Psoas muscle (tissue), 8 donors: ENCODE data around the gene PARVB. TPM values are rescaled to one million over a fixed set of nuclear protein-coding genes. Genes with fewer than 3 reads are reported as not detected.
"Not testable (repeated sequence)": the region's sequence is repeated elsewhere in the genome, so short reads cannot be mapped to it uniquely, and the experiment has no call there.

Experiments used
- ATAC-seq, 4 donors: fragments of 200-7000 bp; cut with Tn5 transposase; one replicate each; pipeline ENCODE4 v1.9.1; 2020; ENCODE audit warnings: moderate library complexity in 3 of 4, mild to moderate bottlenecking in 2 of 4
- DNase-seq, 2 donors: peaks; one replicate each; pipeline ENCODE4 v3.0.0-alpha.2; 2020
- H3K27ac ChIP-seq: fragments of 200-600 bp; one replicate; pipeline ENCODE4 v1.8.0; 2022
- H3K27me3 ChIP-seq, 3 donors: fragments of 200-600 bp in 1 of 3; one replicate each; pipeline versions ENCODE4 v1.6.1 to v1.8.0; 2013 to 2022; ENCODE audit warnings: low read length in 2 of 3, mild to moderate bottlenecking in 2 of 3, moderate library complexity in 1 of 3; ENCODE audit not compliant: insufficient read depth in 3 of 3
- H3K36me3 ChIP-seq, 2 donors: fragments of 200-600 bp in 1 of 2; one replicate each; pipeline versions ENCODE4 v1.6.1 to v1.8.0; 2013 to 2022; ENCODE audit warnings: low read depth in 1 of 2, mild to moderate bottlenecking in 1 of 2, moderate library complexity in 1 of 2; ENCODE audit not compliant: insufficient read depth in 1 of 2
- H3K4me1 ChIP-seq: fragments of 200-600 bp; one replicate; pipeline ENCODE4 v1.8.0; 2022
- H3K4me3 ChIP-seq: fragments of 200-600 bp; one replicate; pipeline ENCODE4 v1.8.0; 2022; ENCODE audit warnings: mild to moderate bottlenecking
- H3K9me3 ChIP-seq: fragments of 200-600 bp; one replicate; pipeline ENCODE4 v1.8.0; 2022
- WGBS, 3 donors: extraction: QIAGEN DNeasy Blood & Tissue Kit; methylation state at CpG; one replicate each; pipeline versions ENCODE4 v1.1.6 to v1.1.7; 2013; 5-methylcytosine and 5-hydroxymethylcytosine counted together
- intact Hi-C, 2 donors: fragments of 100-400 bp; cut with DNase I; formaldehyde crosslinking; loops; one replicate each; pipeline versions ENCODE4 v1.11.0 to v1.14.2; 2022
- polyA plus RNA-seq, 3 donors: library from polyadenylated mRNA; stranded (reverse); fragments of 200-250 nt; gene quantifications; one replicate each; pipeline ENCODE4 v1.2.3, GENCODE V29; 2013
- total RNA-seq, 4 donors: library from RNA; stranded (reverse); fragmentation: NEBNext Ultra II Directional in 2 of 4; extraction: Animal tissue kit (Norgen Biotek cat#: 25700) in 2 of 4; gene quantifications; one replicate each; pipeline versions ENCODE4 v1.2.1 to v1.2.4, GENCODE V29; 2021 to 2023
- TF ChIP-seq, protein P1 (sequence below): fragments of 200-600 bp; IDR thresholded peaks from one replicate; pipeline ENCODE4 v1.8.0; 2022; ENCODE audit warnings: antibody characterized with exemption
- donor health status: healthy with polysubstance abuse.
- donor health status: DM: no; HTN: no; CAD: no; lungs with moderate emphysema.
- donor health status: Bipolar disorder and iron deficiency.
- donor health status: healthy.
- donor health status: DM: yes; HTN: yes; CAD: no.
- donor health status: DM: no; HTN: no; CAD: no.
- donor health status: DM: no; HTN: no; CAD: no.
- donor health status: DM: yes; HTN: yes; CAD: no.

PARVB gene
- total and polyA plus RNA-seq, 7 donors = 84.5 to 172 (median 103) TPM

DNA sequence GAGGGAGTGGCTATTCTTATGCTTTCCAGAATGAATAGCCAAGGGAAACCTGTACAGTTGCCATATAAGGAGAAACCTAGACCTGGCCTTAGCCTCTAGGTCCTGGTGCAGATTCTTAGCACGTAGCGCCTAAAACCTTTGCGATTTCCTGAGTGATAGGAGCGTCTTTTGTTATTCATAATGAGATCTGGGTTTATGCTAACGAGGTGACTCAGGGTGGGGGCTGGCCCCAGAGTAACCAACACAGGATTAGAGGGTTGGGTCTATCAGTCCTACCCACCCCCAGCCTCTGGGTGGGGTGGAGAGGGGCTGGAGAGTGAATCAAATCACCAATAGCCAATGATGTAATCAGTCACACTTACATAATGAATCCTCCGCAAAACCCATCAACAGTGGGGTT is 83.2 kb downstream of the PARVB start:
- DNase-seq = no peak
- no peak for ATAC-seq
- WGBS, 3 donors = 83 to 87% (median 86%) methylated on average over 6 of the region's 6 CpGs
- peaks cover 20% of the 10 kb centered on the region for H3K4me1 ChIP-seq
- peaks cover 0 to 27% of the 10 kb centered on the region in 2 donors for H3K36me3 ChIP-seq
- TF ChIP-seq, protein P1, sequence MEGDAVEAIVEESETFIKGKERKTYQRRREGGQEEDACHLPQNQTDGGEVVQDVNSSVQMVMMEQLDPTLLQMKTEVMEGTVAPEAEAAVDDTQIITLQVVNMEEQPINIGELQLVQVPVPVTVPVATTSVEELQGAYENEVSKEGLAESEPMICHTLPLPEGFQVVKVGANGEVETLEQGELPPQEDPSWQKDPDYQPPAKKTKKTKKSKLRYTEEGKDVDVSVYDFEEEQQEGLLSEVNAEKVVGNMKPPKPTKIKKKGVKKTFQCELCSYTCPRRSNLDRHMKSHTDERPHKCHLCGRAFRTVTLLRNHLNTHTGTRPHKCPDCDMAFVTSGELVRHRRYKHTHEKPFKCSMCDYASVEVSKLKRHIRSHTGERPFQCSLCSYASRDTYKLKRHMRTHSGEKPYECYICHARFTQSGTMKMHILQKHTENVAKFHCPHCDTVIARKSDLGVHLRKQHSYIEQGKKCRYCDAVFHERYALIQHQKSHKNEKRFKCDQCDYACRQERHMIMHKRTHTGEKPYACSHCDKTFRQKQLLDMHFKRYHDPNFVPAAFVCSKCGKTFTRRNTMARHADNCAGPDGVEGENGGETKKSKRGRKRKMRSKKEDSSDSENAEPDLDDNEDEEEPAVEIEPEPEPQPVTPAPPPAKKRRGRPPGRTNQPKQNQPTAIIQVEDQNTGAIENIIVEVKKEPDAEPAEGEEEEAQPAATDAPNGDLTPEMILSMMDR = no peak
- no peak overlapping the region for H3K4me3 ChIP-seq
- intact Hi-C loops = loop anchor here in 1 of 2 donors (10.0 kb wide), 1 partner anchor 517 kb away; no protein-coding TSS in a partner anchor
- no peak overlapping the region for H3K27ac ChIP-seq
- no peaks in the 10 kb centered on the region for H3K9me3 ChIP-seq
- no peaks in the 10 kb centered on the region for H3K27me3 ChIP-seq

DNA sequence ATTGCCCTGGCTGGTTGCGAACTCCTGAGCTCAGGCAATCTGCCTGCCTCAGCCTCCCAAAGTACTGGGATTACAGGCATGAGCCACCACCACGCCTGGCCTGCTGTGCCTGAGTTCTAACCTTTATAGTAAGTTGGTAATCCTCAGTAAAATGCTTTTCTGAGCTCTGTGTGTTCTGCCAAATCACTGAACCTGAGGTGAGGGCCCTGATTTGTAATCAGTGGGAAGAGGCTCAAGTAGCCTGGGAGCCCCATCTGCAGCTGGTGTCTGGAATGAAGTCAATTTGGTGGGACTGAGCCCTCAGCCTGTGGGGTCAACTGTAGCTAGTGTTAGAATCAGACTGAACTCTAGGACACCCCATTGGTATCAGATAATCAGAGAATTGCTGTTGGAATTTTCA is 84.0 kb downstream of the PARVB start:
- H3K9me3 ChIP-seq = no peaks in the 10 kb centered on the region
- DNase-seq (no peak), ATAC-seq (peak in 1 of 4 donors; percentile 41)
- TF ChIP-seq, protein P1 = no peak
- intact Hi-C loops = loop anchor here in 1 of 2 donors (10.0 kb wide), 1 partner anchor 517 kb away; no protein-coding TSS in a partner anchor
- H3K27ac ChIP-seq = no peak overlapping the region
- peaks cover 0 to 20% of the 10 kb centered on the region in 2 donors for H3K36me3 ChIP-seq
- 48 to 96% (median 68%) methylated on average over 2 of the region's 2 CpGs for WGBS, 3 donors
- H3K4me3 ChIP-seq = no peak overlapping the region
- peaks cover 22% of the 10 kb centered on the region for H3K4me1 ChIP-seq
- H3K27me3 ChIP-seq = no peaks in the 10 kb centered on the region

DNA sequence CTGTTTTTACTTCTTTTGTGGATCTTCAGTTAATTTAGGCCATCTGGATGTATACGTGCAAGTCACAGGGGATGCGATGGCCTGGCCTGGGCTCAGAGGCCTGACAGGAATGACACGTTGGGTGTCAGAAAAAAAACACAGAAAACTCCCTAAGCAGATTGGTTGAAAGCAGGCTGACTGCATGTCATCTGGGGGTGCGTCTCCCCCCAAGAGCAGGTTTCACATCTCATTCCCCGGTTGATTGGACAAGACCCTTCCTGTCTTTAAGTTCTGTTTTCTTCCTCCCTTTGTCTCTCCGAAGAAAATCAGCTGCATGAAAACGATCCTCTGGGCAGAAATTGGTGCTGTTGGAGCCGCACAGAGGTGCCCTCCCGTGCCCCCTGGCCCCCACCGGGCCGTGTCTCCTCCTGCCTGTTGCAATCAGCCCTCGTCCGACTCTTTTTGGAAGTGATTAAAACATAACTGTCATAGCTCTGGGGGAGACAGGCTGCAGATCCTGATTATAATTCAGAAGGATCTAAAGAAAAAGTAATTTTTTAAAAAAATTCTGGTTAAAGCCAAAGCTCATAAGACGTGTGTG is 84.8 kb downstream of the PARVB start:
- intact Hi-C loops = loop anchor here in 1 of 2 donors (10.0 kb wide), 1 partner anchor 516 kb away; no protein-coding TSS in a partner anchor
- peaks cover 22% of the 10 kb centered on the region for H3K4me1 ChIP-seq
- no peaks in the 10 kb centered on the region for H3K27me3 ChIP-seq
- DNase-seq (peak in 1 of 2 donors; percentile 32), ATAC-seq (peak in 2 of 4 donors; percentile 39 to 45)
- no peaks in the 10 kb centered on the region for H3K9me3 ChIP-seq
- peak overlapping the region; percentile 36 for H3K27ac ChIP-seq
- peaks cover 0 to 14% of the 10 kb centered on the region in 2 donors for H3K36me3 ChIP-seq
- WGBS, 3 donors = 43 to 59% (median 44%) methylated on average over 14 of the region's 14 CpGs
- no peak overlapping the region for H3K4me3 ChIP-seq
- TF ChIP-seq, protein P1 = no peak

DNA sequence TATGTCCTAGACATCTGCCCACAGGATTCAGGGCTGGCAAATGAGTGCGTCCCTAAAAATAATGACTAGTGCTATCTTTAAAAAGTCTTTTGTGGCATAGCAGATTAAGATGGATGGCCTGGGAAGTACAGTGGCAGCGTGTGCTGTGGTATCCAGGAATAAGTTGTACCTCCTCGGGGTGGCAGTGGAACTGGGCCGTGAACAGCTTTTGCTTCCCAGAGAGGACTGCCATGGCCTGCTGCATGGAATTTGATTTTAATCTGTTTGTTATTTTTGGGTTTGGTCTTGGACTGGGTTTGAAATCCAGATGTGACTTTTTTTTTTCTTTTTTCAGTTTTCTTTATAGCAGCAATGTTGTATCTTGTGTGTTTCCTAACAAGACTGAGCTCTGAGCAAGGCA is 85.3 kb downstream of the PARVB start:
- TF ChIP-seq, protein P1 = no peak
- H3K27ac ChIP-seq = no peak overlapping the region
- H3K36me3 ChIP-seq = peaks cover 0 to 9% of the 10 kb centered on the region in 2 donors
- no peak overlapping the region for H3K4me3 ChIP-seq
- DNase-seq (peak in 1 of 2 donors; percentile 4), ATAC-seq (peak; percentile 28 to 80 (median 62))
- WGBS, 3 donors = 30 to 63% (median 44%) methylated on average over 4 of the region's 4 CpGs
- intact Hi-C loops = loop anchor here in 1 of 2 donors (10.0 kb wide), 1 partner anchor 515 kb away; no protein-coding TSS in a partner anchor
- no peaks in the 10 kb centered on the region for H3K27me3 ChIP-seq
- H3K9me3 ChIP-seq = no peaks in the 10 kb centered on the region
- H3K4me1 ChIP-seq = peaks cover 22% of the 10 kb centered on the region

DNA sequence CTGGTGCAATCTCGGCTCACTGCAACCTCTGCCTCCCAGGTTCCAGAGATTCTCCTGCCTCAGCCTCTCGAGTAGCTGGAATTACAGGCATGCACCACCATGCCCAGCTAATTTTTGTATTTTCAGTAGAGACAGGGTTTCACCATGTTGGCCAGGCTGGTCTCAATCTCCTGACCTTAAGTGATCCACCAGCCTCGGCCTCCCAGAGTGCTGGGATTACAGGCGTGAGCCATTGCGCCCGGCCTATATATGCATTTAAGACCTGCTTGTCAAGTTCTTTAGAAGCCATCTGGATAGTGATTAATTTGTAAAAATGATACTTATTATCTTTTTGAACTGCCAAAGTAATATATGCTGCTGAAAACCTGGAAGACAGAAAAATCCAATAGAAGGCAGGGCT is 86.6 kb downstream of the PARVB start:
- intact Hi-C loops = not testable (repeated sequence)

More for the DNA sequence above, 86.6 kb downstream of the PARVB start:
- not testable (repeated sequence) for H3K9me3 ChIP-seq, ATAC-seq, H3K27ac ChIP-seq, H3K4me3 ChIP-seq, H3K36me3 ChIP-seq, H3K27me3 ChIP-seq
- DNase-seq = peak in 1 of 2 donors; percentile 12
- peaks cover 22% of the 10 kb centered on the region for H3K4me1 ChIP-seq
- WGBS, 3 donors = 73 to 85% (median 75%) methylated on average over 6 of the region's 6 CpGs
